SK-N-MC (cell line): ENCODE data around the gene ABCD3.

Source experiments
- DNase-seq: peaks from one replicate; pipeline ENCODE4 v3.0.0-alpha.2; 2011; ENCODE audit warnings: low read depth, low spot score
- H3K27ac ChIP-seq: fragments of 200-600 bp; sonication (generic); 2 replicates; pipeline ENCODE4 v1.5.1; 2016; ENCODE audit warnings: mixed run types
- H3K36me3 ChIP-seq: fragments of 200-600 bp; sonication (generic); 2 replicates; pipeline ENCODE4 v1.6.1; 2017; ENCODE audit warnings: antibody characterized with exemption, low read length, mixed read lengths; ENCODE audit not compliant: insufficient read depth
- H3K4me3 ChIP-seq: fragments of 200-600 bp; sonication (generic); 2 replicates; pipeline ENCODE4 v1.5.1; 2016
- H3K9ac ChIP-seq: fragments of 200-600 bp; sonication (generic); 2 replicates; pipeline ENCODE4 v1.8.0; 2017; ENCODE audit warnings: mixed run types, mixed read lengths; ENCODE audit not compliant: insufficient read length
- H3K9me3 ChIP-seq: fragments of 200-600 bp; sonication (generic); 2 replicates; pipeline ENCODE4 v1.6.1; 2017; ENCODE audit warnings: low read depth, mild to moderate bottlenecking, antibody characterized with exemption, low read length, moderate library complexity, mixed read lengths
- EZH2 ChIP-seq: fragments of 200-600 bp; sonication (generic); IDR thresholded peaks from one replicate; pipeline ENCODE4 v1.6.1; 2017; ENCODE audit warnings: antibody characterized with exemption
- FOXP2 ChIP-seq: optimal IDR thresholded peaks from 2 replicates; pipeline ENCODE3; 2011; ENCODE audit warnings: mild to moderate bottlenecking, moderate library complexity; ENCODE audit not compliant: insufficient read depth; ENCODE audit errors: extremely low read length, control extremely low read depth
- POLR2AphosphoS5 ChIP-seq: IDR thresholded peaks from 2 replicates; pipeline ENCODE4 v1.6.1; 2012; ENCODE audit warnings: mild to moderate bottlenecking, low read depth, low read length, borderline replicate concordance

ABCD3 gene

DNA sequence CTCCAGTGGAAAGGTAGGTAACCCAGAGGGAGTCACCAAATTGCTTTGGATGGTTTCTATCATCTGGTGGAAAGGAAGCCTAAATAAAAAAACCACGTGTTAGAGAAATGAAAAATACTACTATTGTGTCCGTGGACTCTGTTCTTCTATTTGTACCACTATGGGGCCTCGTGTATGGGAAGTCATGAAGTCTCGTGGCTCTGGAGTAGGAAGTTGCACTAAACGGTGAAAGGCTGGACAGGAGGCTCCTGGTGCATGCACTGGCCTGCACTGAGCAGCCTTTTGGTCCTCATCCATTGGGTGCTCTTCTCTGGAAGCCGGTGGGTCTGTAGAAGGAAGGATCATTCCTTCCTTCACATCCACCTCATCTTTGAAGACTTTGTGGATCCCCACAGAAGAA lies 106.3 kb downstream of the ABCD3 start:
- no peak for TF ChIP-seq POLR2AphosphoS5
- TF ChIP-seq FOXP2, result no peak
- no peak for TF ChIP-seq EZH2
- Histone ChIP-seq H3K9me3 (no peaks in the 10 kb centered on the region), H3K9ac (no peak overlapping the region), H3K27ac (no peak overlapping the region), H3K4me3 (no peak overlapping the region), H3K36me3 (peaks cover 4% of the 10 kb centered on the region; the same call in 1 of the 2 replicates)
- DNase-seq, result no peak

- no peak overlapping the region for H3K27ac ChIP-seq
Observed at GRCh38 chr1:94526152-94526980, 108.2 kb downstream of the ABCD3 start.

DNA sequence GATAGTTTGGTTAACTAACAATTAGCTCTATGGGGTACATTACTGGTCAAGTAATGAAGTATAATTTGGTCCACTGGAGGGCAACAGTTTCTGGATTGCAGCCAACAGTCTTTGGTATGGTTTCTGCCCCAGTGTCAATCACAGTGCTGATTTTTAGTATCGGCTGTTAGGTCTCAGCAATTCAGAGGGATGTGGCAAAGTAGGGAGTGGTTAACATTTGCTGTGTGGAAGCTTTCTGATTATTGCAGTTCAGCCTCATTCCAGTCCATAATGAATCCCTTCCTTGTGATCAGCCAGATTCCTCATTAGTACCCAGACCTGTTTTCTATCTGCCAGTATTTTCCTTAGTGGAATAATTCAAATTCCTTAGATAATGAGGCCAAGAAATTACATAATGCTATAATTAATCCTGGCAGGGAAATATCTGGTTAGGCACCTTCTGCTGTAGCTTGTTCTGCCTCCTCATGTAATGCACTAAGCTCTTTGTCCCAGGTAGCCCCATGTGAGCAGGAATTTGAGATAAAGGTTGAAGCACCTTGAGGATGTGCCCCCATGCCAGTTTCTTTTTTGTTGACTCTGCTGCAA lies 109.3 kb downstream of the ABCD3 start:
- TF ChIP-seq EZH2 (no peak), POLR2AphosphoS5 (0 out of 2 replicates have a peak, but pooled peaks have one; percentile 7), FOXP2 (no peak)
- no peaks in the 10 kb centered on the region for H3K9me3 ChIP-seq
- H3K27ac ChIP-seq, result peak overlapping the region; percentile 3; the same call in 1 of the 2 replicates
- no peak overlapping the region for H3K9ac ChIP-seq
- peaks cover 26% of the 10 kb centered on the region for H3K36me3 ChIP-seq
- no peak for DNase-seq
- H3K4me3 ChIP-seq, result no peak overlapping the region

More at GRCh38 chr1:94526152-94526980, 108.2 kb downstream of the ABCD3 start:
- H3K4me3 ChIP-seq, result no peak overlapping the region
- H3K9me3 ChIP-seq, result no peaks in the 10 kb centered on the region
- no peak for TF ChIP-seq FOXP2
- no peak for TF ChIP-seq POLR2AphosphoS5
- no peak for TF ChIP-seq EZH2
- no peak for DNase-seq
- no peak overlapping the region for H3K9ac ChIP-seq
- peaks cover 15% of the 10 kb centered on the region for H3K36me3 ChIP-seq

GRCh38 chr1:94528299-94528698 lies 110.1 kb downstream of the ABCD3 start:
- TF ChIP-seq FOXP2 (no peak), EZH2 (no peak), POLR2AphosphoS5 (no peak)
- Histone ChIP-seq H3K9me3 (no peaks in the 10 kb centered on the region), H3K9ac (no peak overlapping the region), H3K27ac (peak overlapping the region; percentile 33; the same call in 1 of the 2 replicates), H3K36me3 (peaks cover 34% of the 10 kb centered on the region), H3K4me3 (no peak overlapping the region)
- no peak for DNase-seq

GRCh38 chr1:94528826-94529225 lies 110.6 kb downstream of the ABCD3 start:
- H3K4me3 ChIP-seq, result no peak overlapping the region
- H3K36me3 ChIP-seq, result peaks cover 34% of the 10 kb centered on the region
- H3K9ac ChIP-seq, result no peak overlapping the region
- no peaks in the 10 kb centered on the region for H3K9me3 ChIP-seq
- DNase-seq, result no peak
- peak overlapping the region; percentile 40; the same call in 1 of the 2 replicates for H3K27ac ChIP-seq
- TF ChIP-seq FOXP2 (no peak), POLR2AphosphoS5 (no peak), EZH2 (no peak)

- no peak overlapping the region for H3K27ac ChIP-seq
Observed at GRCh38 chr1:94529416-94529815, 111.2 kb downstream of the ABCD3 start.

DNA sequence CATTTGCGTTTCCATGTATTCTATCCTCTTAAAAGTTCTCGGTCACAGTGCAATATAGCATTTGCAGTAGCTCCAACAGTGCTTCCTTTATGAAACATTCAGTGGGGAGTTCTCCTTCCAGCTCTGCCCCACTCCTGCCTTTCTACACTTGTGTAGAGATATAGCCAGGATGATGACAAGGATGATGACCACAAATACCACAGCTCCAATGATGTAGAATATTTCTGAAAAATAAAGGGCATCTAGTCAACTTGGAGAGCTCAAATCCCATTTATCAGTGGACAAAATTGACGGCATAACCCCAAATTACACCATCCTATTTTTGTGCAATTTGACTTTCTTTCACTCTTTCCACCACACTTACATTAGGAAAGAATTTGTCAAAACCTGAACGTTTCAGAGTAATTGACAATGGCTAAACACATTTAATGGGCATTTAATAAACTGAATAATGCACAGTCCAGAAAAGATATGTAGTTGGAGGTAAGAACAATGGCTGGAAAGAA lies 112.2 kb downstream of the ABCD3 start:
- no peaks in the 10 kb centered on the region for H3K9me3 ChIP-seq
- no peak for DNase-seq
- no peak overlapping the region for H3K4me3 ChIP-seq
- H3K9ac ChIP-seq, result no peak overlapping the region
- TF ChIP-seq EZH2 (no peak), FOXP2 (no peak), POLR2AphosphoS5 (no peak)
- peaks cover 47% of the 10 kb centered on the region for H3K36me3 ChIP-seq
- H3K27ac ChIP-seq, result no peak overlapping the region

More at GRCh38 chr1:94529416-94529815, 111.2 kb downstream of the ABCD3 start:
- no peaks in the 10 kb centered on the region for H3K9me3 ChIP-seq
- TF ChIP-seq FOXP2, result no peak
- H3K9ac ChIP-seq, result no peak overlapping the region
- H3K36me3 ChIP-seq, result peaks cover 37% of the 10 kb centered on the region
- DNase-seq, result no peak
- H3K4me3 ChIP-seq, result no peak overlapping the region

- DNase-seq, result no peak
- H3K4me3 ChIP-seq, result no peak overlapping the region
- TF ChIP-seq FOXP2 (no peak), POLR2AphosphoS5 (no peak), EZH2 (no peak)
- H3K9me3 ChIP-seq, result no peaks in the 10 kb centered on the region
- no peak overlapping the region for H3K9ac ChIP-seq
- peaks cover 56% of the 10 kb centered on the region for H3K36me3 ChIP-seq
- no peak overlapping the region for H3K27ac ChIP-seq
Observed at GRCh38 chr1:94531664-94532063, 113.5 kb downstream of the ABCD3 start.
